Hepatic stellate cell (primary cell): ENCODE results near the gene RAD9A.

Source experiments
- DNase-seq: peaks from one replicate; pipeline ENCODE4 v3.0.0; 2011; ENCODE audit warnings: low spot score

RAD9A gene

GRCh38 chr11:67428052-67429001, 36.5 kb downstream of the RAD9A start, which contains the start of gene RPS6KB2:
TSS of gene RPS6KB2 (plus strand) at chr11:67428494. CDS start at chr11:67428546, 52 bp downstream.
- DNase-seq = peak; percentile 100

DNA sequence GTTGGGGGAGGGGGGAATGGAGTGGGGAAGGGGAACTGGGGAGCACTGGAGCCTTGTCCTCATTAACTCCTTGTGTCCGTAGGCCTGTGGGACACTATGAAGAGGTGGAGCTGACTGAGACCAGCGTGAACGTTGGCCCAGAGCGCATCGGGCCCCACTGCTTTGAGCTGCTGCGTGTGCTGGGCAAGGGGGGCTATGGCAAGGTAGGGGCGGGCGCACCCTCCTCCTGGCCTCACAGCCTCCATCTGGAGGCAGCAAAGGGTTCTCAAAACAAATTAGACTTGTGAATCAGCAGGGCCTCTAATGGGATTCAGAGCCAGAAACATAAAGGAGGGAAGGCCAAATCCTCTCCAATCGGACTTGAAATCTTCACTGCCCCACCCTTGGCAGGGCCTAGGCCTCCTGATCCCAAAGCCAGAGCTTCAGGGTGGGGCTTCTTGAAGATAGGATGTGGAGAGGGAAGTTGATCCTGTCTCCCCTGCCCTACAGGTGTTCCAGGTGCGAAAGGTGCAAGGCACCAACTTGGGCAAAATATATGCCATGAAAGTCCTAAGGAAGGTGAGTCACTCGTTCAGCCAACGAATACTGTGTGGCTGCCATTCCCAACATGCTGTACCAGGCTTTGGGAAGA, 37.4 kb downstream of the RAD9A start:
- no peak for DNase-seq

GRCh38 chr11:67429722-67430121, 37.9 kb downstream of the RAD9A start:
- DNase-seq = no peak

- no peak for DNase-seq
These were observed 39.8 kb downstream of the RAD9A start for GRCh38 chr11:67431346-67432249.

DNA sequence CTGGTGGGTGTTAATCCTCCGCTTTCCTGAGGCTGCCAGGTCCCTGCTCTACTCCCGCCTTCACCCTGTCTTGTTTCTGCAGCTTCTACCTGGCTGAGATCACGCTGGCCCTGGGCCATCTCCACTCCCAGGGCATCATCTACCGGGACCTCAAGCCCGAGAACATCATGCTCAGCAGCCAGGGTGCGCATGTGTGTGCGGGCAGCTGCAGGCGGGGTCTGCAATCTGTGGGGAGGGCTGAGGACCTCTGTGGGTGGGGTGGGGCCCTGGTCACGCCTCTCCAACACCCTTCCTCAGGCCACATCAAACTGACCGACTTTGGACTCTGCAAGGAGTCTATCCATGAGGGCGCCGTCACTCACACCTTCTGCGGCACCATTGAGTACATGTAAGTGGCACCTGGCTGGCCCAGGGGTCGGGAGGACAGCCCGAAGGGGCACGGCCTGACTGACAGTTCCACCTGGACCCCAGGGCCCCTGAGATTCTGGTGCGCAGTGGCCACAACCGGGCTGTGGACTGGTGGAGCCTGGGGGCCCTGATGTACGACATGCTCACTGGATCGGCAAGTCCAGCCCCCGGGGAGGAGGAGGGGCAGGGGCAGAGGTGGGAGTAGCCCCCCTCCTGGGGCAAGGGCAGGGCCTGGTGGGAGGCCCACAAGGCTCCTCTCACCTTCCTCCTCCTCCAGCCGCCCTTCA, 41.0 kb downstream of the RAD9A start:
- no peak for DNase-seq

DNA sequence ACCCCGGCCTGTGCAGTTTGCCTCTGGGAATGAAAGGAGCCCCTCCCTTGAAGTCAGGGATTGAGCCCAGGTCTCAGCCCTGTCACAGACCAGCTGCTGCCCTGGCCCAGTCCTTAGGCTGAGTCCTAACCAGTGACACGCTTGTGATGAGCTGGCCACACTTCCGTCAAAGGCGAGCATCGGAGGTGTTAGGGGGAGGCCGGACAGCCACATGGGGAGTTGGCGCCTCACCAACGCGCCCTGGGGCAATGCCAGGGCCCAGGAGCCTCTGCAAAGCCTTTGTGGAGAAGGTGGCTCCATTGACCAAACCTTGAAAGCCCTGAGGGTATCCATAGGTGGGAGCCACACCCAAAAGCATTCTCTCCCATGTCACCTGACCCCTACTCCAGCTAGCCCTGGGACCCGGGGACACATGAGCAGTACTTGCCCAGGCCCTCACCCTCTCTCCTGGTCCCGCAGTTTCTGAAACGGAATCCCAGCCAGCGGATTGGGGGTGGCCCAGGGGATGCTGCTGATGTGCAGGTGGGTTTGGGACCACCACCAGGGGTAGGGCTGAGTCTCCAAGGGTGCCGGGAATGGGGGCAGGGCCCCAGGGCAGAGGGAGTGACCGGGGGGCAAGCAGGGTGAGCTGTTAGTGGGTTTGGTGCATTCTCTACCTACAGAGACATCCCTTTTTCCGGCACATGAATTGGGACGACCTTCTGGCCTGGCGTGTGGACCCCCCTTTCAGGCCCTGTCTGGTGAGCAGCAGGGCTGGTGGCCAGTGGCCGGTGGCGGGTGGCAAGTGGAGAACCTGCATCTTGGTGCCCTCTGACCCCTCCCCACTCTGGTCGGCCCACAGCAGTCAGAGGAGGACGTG, 42.0 kb downstream of the RAD9A start:
- no peak for DNase-seq

DNA sequence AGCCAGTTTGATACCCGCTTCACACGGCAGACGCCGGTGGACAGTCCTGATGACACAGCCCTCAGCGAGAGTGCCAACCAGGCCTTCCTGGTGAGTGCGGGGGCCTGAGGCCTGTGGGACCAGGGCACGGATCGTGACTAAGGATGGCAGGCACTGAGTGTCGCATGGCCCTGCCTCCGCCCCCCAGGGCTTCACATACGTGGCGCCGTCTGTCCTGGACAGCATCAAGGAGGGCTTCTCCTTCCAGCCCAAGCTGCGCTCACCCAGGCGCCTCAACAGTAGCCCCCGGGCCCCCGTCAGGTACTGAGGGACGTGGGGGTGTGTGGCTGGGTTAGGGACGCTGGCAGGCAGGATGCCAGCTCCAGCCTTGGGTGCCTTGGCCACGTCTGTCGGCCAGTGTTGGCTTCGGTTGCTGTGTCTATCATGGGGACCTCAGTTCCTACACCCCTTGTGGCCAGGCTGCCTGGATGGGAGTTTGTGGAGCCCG, 42.7 kb downstream of the RAD9A start:
- no peak for DNase-seq

GRCh38 chr11:67435031-67435726, 43.4 kb downstream of the RAD9A start:
- no peak for DNase-seq

DNA sequence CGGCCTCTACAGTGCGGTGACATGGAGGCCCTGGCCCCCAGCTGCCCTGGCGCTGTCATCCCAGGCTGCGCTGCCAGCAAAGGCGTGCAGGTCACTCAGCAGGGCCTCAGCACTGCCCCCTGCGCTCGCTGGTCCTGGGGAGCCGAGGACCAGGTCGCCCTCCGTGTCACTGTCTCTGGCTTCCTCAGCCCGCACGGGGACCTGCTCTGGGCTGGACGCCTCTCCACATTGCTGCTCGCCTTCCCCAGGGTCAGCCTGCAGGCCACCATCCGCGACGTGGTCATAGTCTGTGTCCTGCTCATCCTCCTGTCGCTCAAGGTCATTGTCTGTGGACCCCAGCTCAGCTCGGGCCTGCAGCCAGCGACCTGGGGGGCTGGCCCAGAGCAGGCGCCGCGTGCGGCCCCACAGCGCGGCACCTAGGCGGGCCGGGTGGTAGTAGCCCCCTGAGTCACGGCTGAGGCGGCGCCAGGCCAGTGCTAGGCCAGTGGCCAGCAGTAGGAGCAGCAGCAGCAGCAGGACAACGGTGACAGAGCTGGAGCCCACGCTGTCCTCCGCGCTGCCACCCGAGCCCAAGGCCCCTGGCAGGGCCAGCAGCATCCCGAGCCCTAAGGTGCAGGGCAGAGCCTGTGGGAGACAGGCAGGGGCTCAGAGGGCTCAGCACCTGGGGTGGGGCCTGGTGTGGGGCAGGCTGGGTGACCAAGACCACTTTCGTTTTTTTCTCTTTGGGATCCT, 44.1 kb downstream of the RAD9A start:
- no peak for DNase-seq

GRCh38 chr11:67436459-67437081, 44.8 kb downstream of the RAD9A start:
- DNase-seq = no peak

GRCh38 chr11:67437082-67437808, 45.5 kb downstream of the RAD9A start, which contains the start of gene PTPRCAP:
TSS of gene PTPRCAP (minus strand) at chr11:67437682. CDS start at chr11:67437619, 63 bp downstream.
- no peak for DNase-seq

GRCh38 chr11:67437809-67438157, 46.0 kb downstream of the RAD9A start:
- no peak for DNase-seq

DNA sequence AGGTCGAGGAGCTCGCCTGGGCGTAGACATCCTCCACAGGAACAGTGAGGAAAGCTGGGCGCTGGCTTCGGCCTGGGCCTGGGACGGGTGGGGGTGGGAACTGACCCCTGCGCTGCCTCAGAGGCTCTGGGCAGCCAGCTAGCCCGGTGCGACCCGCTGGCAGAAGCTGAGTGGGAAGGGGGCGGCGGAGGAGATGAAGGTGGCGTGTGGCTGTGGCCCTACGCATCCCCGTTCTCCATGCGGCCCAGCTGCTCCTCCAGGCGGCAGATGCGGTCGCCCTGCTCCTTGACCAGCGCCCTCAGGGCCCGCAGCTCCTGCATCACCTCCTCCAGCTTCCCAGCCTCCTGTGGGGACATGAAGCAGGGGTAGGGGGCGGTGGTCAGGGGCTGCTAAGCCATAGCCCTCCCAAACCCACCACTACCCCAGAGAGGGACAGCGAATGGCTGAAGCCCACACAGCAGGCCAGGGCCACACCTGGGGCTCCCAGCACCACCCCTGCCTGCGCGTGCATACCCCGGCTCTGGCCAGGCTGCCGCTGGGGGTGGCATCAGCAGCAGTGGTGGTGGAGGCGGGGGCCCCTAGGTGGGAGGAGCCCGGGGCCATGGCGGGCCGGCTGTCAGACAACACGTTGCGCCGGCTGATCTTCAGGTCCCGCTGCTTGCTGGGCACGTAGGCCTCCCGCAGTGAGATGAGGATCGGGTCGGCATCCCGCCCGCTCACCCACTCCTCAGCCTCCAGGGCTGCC, 46.5 kb downstream of the RAD9A start:
- DNase-seq = no peak

GRCh38 chr11:67439321-67440228, 47.8 kb downstream of the RAD9A start:
- peak; percentile 59 for DNase-seq

GRCh38 chr11:67440229-67441097, 48.7 kb downstream of the RAD9A start:
- no peak for DNase-seq
